GM23338 (cell line): Measurements from ENCODE around the gene FRMD1. TPM values are rescaled to one million over a fixed set of nuclear protein-coding genes. Genes with fewer than 3 reads are reported as not detected.

Experiments used
- ATAC-seq: fragments of 200-7000 bp; cut with Tn5 transposase; 3 replicates; pipeline ENCODE4 v1.9.1; 2020
- DNase-seq: peaks from one replicate; pipeline ENCODE4 v3.0.0-alpha.2; 2015; ENCODE audit warnings: low spot score
- H2AFZ ChIP-seq: fragments of 200-600 bp; sonication (generic); 2 replicates; pipeline ENCODE4 v1.8.0; 2016; ENCODE audit warnings: antibody characterized with exemption, mild to moderate bottlenecking, moderate library complexity
- H3F3A ChIP-seq: fragments of 200-600 bp; sonication (generic); replicated peaks from 2 replicates; pipeline ENCODE4 v1.8.0; 2017; ENCODE audit warnings: antibody characterized with exemption, mixed run types, low read depth
- H3K27ac ChIP-seq: fragments of 200-600 bp; sonication (generic); 2 replicates; pipeline ENCODE4 v1.6.1; 2016; ENCODE audit warnings: low read depth
- H3K27me3 ChIP-seq: fragments of 200-600 bp; sonication (generic); 2 replicates; pipeline ENCODE4 v1.8.0; 2016; ENCODE audit warnings: mild to moderate bottlenecking, mixed run types, moderate library complexity; ENCODE audit not compliant: insufficient read depth
- H3K36me3 ChIP-seq: fragments of 200-600 bp; sonication (generic); 2 replicates; pipeline ENCODE4 v1.8.0; 2016; ENCODE audit warnings: mild to moderate bottlenecking; ENCODE audit not compliant: insufficient read depth
- H3K4me1 ChIP-seq: fragments of 200-600 bp; sonication (generic); 2 replicates; pipeline ENCODE4 v1.8.0; 2016; ENCODE audit warnings: mild to moderate bottlenecking, moderate library complexity; ENCODE audit not compliant: insufficient read depth
- H3K4me2 ChIP-seq: fragments of 200-600 bp; sonication (generic); 2 replicates; pipeline ENCODE4 v1.7.1; 2017; ENCODE audit warnings: mixed run types
- H3K4me3 ChIP-seq: fragments of 200-600 bp; sonication (generic); 2 replicates; pipeline ENCODE4 v1.6.1; 2016; ENCODE audit warnings: mixed run types
- H3K79me2 ChIP-seq: fragments of 200-600 bp; sonication (generic); replicated peaks from 2 replicates; pipeline ENCODE4 v1.8.0; 2017; ENCODE audit warnings: mild to moderate bottlenecking; ENCODE audit not compliant: insufficient read depth
- H3K9me2 ChIP-seq: fragments of 200-600 bp; sonication (generic); 2 replicates; pipeline ENCODE4 v1.8.0; 2017; ENCODE audit not compliant: insufficient read depth
- H4K20me1 ChIP-seq: fragments of 200-600 bp; sonication (generic); replicated peaks from 2 replicates; pipeline ENCODE4 v1.8.0; 2017; ENCODE audit warnings: mild to moderate bottlenecking; ENCODE audit not compliant: insufficient read depth
- H3K27ac Mint-ChIP-seq: 2 replicates; pipeline ENCODE4 v1.8.0; 2020; ENCODE audit warnings: inconsistent platforms, mild to moderate bottlenecking, moderate library complexity, mixed read lengths
- H3K27me3 Mint-ChIP-seq: 3 replicates; pipeline ENCODE4 v1.8.0; 2022; ENCODE audit warnings: low read depth, mild to moderate bottlenecking, moderate library complexity, mixed read lengths, inconsistent platforms; ENCODE audit not compliant: insufficient read depth, poor library complexity
- H3K36me3 Mint-ChIP-seq: 3 replicates; pipeline ENCODE4 v1.8.0; 2021; ENCODE audit warnings: low read depth, mild to moderate bottlenecking, inconsistent platforms, moderate library complexity, mixed read lengths
- H3K4me1 Mint-ChIP-seq: 3 replicates; pipeline ENCODE4 v1.8.0; 2020; ENCODE audit warnings: mild to moderate bottlenecking, inconsistent platforms, mixed read lengths
- H3K4me3 Mint-ChIP-seq: 3 replicates; pipeline ENCODE4 v1.8.0; 2021; ENCODE audit warnings: moderate library complexity, mild to moderate bottlenecking, inconsistent platforms, mixed read lengths
- H3K9me3 Mint-ChIP-seq: 3 replicates; pipeline ENCODE4 v1.8.0; 2020; ENCODE audit warnings: moderate library complexity, mild to moderate bottlenecking, inconsistent platforms, mixed read lengths
- CREB1 ChIP-seq: fragments of 250-450 bp; sonication (Bioruptor Pico); IDR thresholded peaks from 2 replicates; pipeline ENCODE4 v1.5.0; 2020; ENCODE audit warnings: low read depth, mild to moderate bottlenecking, moderate library complexity
- CTCF ChIP-seq, 2 experiments: fragments of 200-600 bp in 1 of 2; sonication (generic) in 1 of 2; conservative IDR thresholded peaks; 2 replicates each; pipeline versions ENCODE4 v1.5.1 to v1.6.1; 2016 to 2017; ENCODE audit warnings: antibody characterized with exemption in 2 of 2, low read depth in 2 of 2, mild to moderate bottlenecking in 2 of 2, moderate library complexity in 1 of 2
- ETS1 ChIP-seq: IDR thresholded peaks from 2 replicates; pipeline ENCODE4 v1.6.1; 2016; ENCODE audit warnings: antibody characterized with exemption
- EZH2 ChIP-seq: fragments of 200-600 bp; sonication (generic); IDR thresholded peaks from one replicate; pipeline ENCODE4 v1.8.0; 2017; ENCODE audit warnings: antibody characterized with exemption, mild to moderate bottlenecking, low read depth; ENCODE audit not compliant: unreplicated experiment
- EZH2phosphoT487 ChIP-seq: fragments of 200-600 bp; sonication (generic); IDR thresholded peaks from one replicate; pipeline ENCODE4 v1.8.1; 2018; ENCODE audit warnings: antibody characterized with exemption; ENCODE audit not compliant: unreplicated experiment
- JUNB ChIP-seq: IDR thresholded peaks from one replicate; pipeline ENCODE4 v1.6.1; 2016; ENCODE audit warnings: antibody characterized with exemption; ENCODE audit not compliant: unreplicated experiment
- NANOG ChIP-seq: IDR thresholded peaks from 2 replicates; pipeline ENCODE4 v1.6.1; 2016; ENCODE audit warnings: antibody characterized with exemption, borderline replicate concordance
- POLR2AphosphoS5 ChIP-seq: IDR thresholded peaks from 2 replicates; pipeline ENCODE4 v1.6.1; 2016; ENCODE audit warnings: antibody characterized with exemption, low read depth
- REST ChIP-seq: IDR thresholded peaks from one replicate; pipeline ENCODE4 v1.6.1; 2018; ENCODE audit warnings: antibody characterized with exemption; ENCODE audit not compliant: unreplicated experiment
- STAT1 ChIP-seq: IDR thresholded peaks from one replicate; pipeline ENCODE4 v1.6.1; 2016; ENCODE audit warnings: antibody characterized with exemption; ENCODE audit not compliant: unreplicated experiment
- ZNF114 ChIP-seq: fragments of 250-450 bp; sonication (Bioruptor Pico); IDR thresholded peaks from 2 replicates; pipeline ENCODE4 v1.5.0; 2020; ENCODE audit warnings: mild to moderate bottlenecking, moderate library complexity
- ZNF331 ChIP-seq: fragments of 250-450 bp; sonication (Bioruptor Pico); IDR thresholded peaks from 2 replicates; pipeline ENCODE4 v1.5.0; 2020; ENCODE audit warnings: low read depth, mild to moderate bottlenecking, moderate library complexity
- ZNF462 ChIP-seq: fragments of 250-450 bp; sonication (Bioruptor Pico); IDR thresholded peaks from 2 replicates; pipeline ENCODE4 v1.5.0; 2020; ENCODE audit warnings: mild to moderate bottlenecking, moderate library complexity
- polyA plus RNA-seq: library from polyadenylated mRNA; unstranded; fragments of >200 nt; fragmentation: Nextera tagmentation; extraction: Ambion mirVana; gene quantifications from 2 replicates; pipeline ENCODE4 v1.2.1, GENCODE V29; 2016
- total RNA-seq: library from RNA; depleted of rRNA; stranded (reverse); fragments of >200 nt; shearing (Covaris generic); gene quantifications from 2 replicates; pipeline ENCODE4 v1.2.3, GENCODE V29; 2014

Gene FRMD1
- total and polyA plus RNA-seq, 2 experiments from 2014 or later = 1.0 to 2.0 TPM

GRCh38 chr6:168004023-168004422 is 75.0 kb downstream of the FRMD1 start:
- Mint-ChIP-seq H3K36me3 (peaks cover 13% of the 10 kb centered on the region), H3K4me1 (no peaks in the 10 kb centered on the region; the same call in 2 of the 3 replicates), H3K4me3 (no peak overlapping the region), H3K27me3 (peaks cover 6% of the 10 kb centered on the region), H3K27ac (no peak overlapping the region), H3K9me3 (peaks cover 14% of the 10 kb centered on the region)
- ATAC-seq = no peak
- Histone ChIP-seq H2AFZ (no peak overlapping the region), H3K27ac (no peak overlapping the region), H3K79me2 (no peaks in the 10 kb centered on the region), H3K36me3 (no peaks in the 10 kb centered on the region), H3F3A (no peaks in the 10 kb centered on the region), H4K20me1 (no peaks in the 10 kb centered on the region), H3K4me3 (no peak overlapping the region), H3K4me2 (no peak overlapping the region), H3K27me3 (no peaks in the 10 kb centered on the region), H3K9me2 (no peaks in the 10 kb centered on the region), H3K4me1 (no peaks in the 10 kb centered on the region)
- DNase-seq = no peak
- TF ChIP-seq EZH2 (no peak), NANOG (no peak), ZNF331 (CRISPR knock-in tag) (no peak), ZNF462 (CRISPR knock-in tag) (no peak), ZNF114 (CRISPR knock-in tag) (no peak), STAT1 (no peak), JUNB (no peak), CREB1 (no peak), POLR2AphosphoS5 (no peak), CTCF (conservative IDR thresholded peaks at IDR 0.05; ENCODE audit: low read depth in 2 of 2) (no peak), REST (no peak), ETS1 (no peak), EZH2phosphoT487 (no peak)
